Suppressor macrophage (primary cell): Measurements from ENCODE around the gene TRIO.

Experiments used
- DNase-seq, 4 experiments: peaks; one replicate each; pipeline ENCODE4 v3.0.0-alpha.2; 2020 to 2022

Gene TRIO

DNA sequence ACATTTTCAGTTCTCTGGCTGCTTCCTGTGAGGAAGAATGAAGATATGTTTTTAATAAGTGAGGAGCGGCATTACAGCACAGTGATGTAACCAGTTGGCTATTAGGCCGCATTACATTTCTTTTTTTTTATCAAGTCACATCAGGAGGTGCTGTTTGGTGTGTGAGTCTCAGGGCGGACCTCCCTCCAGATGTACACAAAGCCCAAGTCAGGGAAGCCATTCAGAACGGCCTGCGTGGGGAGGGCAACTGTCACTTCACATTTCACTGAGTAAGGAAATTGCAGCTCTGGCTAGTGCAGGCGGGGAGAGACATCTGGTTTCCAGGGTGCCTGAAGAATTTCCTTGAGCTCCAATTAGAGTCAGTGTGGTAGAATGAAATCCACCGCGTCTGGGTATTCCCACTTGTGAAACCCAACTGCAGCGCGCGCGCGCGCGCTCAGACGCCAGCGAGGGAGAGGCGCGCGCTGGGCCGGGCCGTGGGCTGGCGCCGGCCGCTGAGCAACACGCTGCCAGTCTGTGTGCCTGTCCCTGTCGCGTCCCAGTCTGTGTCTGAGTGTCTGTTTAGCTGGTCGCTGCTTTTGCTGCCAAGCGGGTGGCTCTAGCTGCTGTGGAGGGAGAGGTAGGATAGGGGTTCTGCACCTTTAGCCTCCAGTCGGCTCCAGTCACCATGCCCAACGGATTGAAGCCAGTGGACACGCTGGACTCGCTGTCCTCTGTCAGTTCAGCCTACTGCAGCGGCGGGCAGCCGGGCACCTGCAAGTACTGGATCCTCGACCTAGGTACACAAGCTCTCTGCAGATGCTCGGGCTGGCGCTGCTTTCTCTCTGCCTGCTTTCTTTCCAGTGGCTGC lies 297.7 kb downstream of the TRIO start:
- DNase-seq: no peak

DNA sequence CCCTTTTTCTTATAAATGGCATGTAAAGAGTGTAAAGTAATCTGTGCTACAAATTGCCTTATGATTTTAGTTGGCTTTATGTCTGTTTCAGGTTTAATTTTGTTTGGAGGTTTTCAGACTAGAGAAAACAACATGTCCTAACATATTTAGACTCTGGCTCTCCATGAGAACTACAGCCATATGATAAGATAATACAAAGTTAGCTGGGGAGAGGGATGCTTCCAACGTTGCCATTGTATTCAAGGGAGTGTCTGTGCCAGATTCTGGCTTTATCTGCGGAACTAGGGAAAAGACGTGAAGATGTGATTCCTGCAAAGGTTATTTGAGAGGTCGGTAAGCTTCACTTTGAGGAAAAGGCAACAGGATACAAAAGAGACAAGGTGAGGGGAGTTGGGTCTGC lies 298.5 kb downstream of the TRIO start:
- DNase-seq: no peak

DNA sequence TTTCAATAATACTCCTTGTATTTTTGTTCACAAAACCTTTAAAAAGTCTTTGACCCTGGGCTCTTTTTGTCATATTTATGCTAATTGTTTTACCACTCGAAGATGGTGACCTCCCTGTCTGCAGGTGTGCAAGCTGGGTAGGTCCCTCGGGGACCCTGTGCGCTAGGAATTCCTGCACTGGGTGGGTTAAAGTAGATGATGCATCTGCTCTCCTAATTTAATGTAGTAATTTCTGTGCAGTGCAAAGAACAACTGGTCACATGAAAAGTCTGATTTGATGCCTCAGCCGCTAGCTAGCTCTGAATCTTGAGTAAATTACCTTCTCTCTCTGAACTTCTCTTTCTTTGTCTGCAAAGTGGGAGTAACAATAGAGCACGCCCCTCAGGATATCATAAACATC lies 299.4 kb downstream of the TRIO start:
- no peak for DNase-seq

DNA sequence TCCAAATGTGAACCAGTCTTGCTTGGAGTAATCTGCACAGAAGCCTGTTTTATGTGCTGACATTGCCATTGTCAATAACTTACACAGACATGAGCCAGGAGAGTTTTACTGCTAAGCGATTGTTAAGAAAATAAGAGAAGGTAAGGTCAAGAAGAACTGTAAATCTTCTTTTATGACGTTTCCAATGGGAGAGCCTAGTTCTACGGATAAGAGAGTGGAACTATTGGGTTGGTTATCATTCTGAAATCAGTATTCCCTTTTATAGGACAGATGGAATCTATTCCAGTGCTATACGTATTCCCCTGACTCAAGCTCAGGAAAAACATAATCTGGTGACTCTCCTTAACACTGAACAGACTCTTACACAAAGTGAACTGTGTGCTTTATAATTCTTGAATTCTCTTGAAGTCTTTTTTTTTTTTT lies 300.5 kb downstream of the TRIO start:
- DNase-seq: no peak

DNA sequence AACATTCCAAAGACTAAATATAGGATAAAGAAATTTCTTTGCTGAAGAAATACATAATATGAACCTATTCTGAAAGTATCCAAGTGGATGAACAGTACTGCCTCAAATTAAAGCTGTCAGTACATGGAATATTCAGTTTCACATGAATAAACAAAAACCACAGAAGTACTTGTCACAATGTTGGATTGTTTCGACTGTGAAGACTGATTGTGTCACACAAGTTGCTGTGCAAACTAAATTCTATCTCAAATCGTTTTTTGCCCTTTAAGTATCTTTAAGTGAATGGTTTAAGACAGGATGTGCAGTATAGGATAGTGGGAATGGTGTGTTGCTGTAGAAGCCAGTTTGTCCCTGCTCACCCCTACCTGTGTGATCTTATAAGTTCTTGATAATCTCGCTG lies 301.0 kb downstream of the TRIO start:
- DNase-seq: no peak

DNA sequence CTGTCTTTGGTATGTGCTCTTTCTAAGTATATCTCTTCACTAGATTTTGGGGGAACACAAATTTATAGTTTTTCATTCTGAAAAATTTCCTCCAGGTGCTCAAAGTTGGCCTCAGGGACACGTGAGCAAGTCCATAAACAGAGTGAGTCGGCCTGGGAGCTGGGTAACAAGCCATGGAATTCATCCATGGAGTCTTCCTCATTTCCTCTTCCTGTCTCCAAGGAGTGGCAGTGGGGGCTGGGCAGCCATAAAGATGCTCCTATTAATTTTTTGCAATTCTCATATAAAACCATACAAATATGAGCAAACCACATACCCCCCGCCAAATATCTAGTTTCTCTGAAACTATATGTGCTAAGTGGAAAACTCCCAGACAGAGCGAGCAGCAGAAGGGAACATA lies 301.9 kb downstream of the TRIO start:
- DNase-seq: no peak

DNA sequence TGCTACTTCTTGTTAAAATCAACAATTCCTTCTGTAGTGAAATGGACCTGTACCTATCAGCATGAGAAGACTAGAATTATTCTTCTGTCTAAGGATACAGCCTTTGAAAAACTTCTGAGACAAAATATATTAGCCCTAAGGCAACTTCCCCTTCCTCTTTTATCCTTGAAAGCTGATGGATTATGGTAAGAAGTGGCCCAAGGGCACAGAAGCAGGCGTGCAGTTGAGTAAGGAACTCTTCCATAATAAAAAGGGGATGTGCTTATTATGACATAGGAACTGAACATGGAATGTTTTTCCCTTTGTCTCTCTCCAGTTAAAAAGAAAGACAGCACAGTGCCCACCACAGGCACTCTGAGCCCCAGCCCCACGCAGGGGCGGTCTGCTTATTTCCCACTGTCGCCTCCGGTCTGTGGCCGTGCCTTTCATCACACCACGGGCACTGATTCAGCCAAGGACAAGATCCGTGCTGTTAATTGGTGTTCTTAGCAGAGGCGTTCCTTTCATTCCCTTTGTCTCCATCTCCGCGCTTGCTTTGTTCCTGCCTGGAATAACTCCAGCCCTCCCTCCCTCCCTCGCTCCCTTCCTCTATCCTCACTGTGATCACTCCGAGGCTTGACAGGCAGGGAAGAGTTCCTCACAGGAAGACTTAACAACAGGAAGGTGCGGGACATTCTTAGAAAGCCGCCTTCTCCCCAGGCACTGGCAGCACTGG lies 302.6 kb downstream of the TRIO start:
- peak; percentile 47 to 74 (median 66) for DNase-seq

DNA sequence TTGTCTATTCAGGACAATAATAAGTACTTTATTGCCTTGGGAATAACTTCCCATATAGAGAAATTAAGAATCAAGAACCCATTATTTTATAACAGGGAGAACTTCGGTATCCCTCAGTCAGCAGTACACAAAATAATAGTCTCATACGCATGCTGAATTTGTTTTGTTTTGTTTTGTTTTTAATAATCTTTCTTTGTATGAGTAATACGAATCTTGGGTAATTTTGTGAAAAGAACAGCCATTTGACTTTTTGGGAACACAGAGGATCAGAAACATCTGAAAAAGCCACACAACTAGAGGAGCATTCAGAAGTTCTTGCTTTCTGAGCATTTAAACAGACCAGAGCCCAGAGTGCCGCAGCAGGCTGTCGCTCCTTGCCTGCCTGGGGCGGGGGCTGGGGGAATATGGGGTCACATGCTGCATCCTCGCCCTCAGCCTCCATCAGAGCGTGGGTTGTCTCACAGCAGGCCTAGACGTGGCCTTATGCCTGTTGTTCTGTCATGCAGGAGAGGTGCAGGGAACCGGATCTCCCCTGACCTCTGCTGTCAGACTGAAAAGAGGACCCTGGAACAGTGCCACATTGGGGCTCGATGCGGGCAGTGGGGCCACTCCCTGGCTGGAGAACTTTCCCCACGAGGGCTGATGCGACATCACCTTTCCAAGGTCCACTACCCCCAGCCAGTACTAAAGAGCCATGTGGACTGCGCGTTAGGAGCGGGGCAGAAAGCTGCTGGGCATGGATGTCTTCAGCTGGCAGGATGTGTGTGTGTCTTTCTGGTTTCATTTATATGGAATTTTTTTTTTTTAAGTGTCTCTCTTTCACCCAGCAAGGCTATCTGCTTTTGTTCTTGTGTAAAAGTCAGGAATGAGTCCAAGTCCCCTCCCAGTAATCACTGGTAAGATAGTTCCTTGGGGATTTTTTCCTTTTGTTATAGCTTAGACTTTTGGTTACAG lies 305.1 kb downstream of the TRIO start:
- no peak for DNase-seq

DNA sequence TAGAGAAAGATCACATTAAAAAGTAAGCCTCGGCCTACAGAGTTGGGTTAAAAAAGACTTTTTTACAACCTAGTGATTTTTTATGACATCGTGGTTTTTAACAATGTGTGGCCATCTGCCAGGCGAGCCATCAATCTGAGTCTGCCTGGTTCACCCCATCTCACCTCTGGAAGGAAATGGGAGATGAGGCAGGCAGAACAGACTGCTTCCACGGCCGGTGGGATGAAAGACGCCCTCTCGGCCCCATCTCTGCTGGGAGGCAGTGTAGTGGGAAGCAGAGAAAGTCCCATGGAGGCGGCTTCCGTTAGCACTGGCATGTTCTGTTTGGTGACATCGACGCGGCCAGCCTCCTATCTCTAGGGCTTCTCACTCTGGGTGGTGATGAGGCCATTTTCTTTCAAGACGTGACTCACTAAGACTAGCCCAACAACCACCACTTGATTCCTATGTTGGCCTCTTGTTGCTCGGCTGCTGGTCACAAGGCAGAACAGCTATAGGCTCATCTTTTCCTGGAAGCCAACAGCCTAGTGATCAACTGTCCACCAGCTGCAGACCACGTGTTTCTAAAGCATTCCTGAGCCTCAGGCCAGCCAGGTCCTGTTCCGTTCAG lies 306.0 kb downstream of the TRIO start:
- DNase-seq: no peak

DNA sequence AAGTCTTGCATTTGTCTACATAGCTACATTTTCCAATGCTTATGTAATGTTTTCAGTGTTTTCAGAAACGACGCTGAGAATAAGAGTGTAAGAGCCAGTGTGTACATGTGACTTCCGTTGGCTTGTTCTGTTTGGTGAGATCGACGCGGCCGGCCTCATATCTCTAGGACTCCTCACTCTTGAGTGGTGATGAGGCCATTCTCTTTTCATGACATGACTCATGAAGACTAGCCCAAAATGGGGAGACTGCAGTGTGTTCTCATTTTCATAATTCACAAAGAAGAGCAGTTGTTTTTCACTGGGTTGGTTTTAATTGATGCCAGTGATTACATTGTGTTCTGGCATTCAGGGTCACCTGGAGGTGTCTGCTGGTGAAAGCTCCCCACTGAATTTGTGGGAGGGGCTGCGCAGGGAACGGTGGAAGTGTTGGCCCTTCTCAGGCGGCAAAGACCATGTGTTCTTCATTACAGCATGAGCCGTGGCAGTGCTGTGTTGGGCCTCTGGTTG lies 306.9 kb downstream of the TRIO start:
- no peak for DNase-seq

DNA sequence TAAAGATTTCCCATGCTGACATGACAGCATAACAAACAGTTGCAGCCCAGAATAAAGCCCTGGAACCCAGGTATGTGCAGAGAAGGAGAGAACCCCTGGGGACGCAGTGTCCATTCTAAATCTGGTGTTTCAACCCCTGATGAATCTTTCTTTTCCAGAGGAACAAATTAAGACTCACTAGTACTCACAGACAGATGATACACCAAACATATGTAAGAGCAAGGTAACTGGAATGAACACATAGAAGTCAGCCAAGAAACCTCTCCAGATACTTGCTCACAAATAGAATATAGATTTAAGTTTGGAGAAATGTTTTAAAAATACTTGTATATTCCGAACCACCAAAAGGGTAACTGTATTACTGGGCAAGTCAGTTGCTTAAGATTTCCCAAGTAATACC lies 307.6 kb downstream of the TRIO start:
- DNase-seq: no peak

DNA sequence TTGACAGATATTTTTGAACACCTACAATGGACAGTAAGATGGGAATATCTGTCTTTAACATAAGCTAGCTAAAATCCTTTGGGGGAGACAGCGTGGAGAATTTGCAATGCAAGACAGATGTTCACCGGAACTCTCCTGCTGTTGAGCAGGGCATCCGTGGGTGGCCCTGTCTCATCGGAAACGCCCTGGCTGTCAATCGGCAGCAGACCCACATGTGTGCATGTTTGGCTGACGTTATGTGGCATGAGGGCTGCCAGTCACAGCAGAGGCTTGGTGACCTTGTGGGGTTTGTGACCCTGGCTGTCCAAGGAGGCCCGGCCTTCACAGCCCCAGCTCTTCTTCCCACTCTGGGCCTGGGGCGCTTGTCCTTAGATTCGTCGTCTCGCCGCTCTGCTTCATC lies 308.7 kb downstream of the TRIO start:
- DNase-seq: no peak

DNA sequence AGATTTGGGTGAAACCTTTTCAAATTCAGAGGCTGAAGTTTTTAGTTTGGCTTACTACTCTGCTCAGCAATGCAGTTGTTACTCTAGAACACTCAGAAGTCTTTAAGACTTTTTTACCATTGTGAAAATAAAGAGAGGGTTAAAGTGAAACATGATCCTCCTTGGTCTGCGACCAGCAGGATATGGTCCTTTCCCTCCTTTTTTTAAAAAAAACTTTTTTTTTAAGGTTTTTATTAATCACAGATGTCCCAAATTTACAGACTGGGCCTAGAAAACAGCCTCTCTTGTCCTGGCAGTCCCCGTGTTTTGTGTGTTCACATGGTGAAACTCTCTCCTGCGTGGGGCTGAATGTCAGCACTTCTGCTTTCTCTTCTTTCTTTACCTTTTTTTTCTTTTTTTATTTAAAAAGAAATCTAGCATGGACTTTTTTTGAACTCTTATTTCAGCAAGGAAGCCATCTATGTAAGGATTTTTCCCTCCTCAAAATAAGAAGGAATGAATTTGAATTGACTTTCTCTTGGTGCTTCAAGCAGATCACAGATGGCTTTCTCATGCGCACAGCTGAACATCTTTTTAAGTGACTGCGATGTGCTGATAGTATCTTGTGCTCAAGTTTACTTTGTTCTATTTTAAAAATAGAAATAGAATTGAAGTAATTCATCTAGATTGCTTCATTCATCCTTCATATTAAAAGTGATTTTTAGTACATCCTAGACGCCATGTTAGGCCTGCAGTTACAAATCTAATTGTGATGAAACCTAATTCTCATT lies 309.7 kb downstream of the TRIO start:
- no peak for DNase-seq

DNA sequence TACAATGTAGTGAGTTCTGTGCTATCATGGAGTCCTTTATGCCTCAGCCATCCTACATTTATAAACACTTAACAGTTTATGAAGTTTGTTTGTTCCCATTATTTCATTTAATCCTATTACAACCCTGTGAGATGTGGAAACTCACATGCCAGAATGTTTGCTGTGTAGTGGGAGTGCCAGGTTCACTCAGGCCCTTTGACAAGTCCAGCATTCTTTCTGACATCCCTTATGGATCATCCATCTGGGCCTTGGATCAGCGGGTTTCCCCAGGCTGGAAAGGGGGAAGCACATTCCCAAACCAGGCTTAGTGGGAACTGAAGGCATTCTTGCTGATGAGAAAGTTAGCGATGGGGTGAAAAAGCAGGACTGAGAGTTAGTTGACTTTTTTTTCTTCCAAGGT lies 310.3 kb downstream of the TRIO start:
- no peak for DNase-seq

DNA sequence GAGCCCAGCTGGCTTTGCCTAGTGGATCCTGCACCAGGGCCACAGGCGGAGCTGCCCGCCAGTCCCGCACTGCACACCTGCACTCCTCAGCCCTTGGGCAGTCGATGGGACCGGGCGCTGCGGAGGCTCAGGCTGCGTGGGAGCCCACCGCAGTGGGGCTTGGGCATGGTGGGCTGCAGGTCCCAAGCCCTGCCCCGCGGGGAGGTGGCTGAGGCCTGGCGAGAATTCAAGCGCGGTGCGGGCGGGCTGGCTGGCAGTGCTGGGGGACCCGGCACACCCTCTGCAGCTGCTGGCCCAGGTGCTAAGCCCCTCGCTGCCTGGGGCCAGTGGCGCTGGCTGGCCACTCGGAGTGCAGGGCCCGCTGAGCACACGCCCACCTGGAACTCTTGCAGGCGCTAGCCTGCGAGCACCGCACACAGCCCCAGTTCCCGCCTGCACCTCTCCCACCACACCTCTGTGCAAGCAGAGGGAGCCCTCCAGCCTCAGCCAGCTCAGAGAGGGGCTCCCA lies 312.7 kb downstream of the TRIO start:
- DNase-seq: no peak

DNA sequence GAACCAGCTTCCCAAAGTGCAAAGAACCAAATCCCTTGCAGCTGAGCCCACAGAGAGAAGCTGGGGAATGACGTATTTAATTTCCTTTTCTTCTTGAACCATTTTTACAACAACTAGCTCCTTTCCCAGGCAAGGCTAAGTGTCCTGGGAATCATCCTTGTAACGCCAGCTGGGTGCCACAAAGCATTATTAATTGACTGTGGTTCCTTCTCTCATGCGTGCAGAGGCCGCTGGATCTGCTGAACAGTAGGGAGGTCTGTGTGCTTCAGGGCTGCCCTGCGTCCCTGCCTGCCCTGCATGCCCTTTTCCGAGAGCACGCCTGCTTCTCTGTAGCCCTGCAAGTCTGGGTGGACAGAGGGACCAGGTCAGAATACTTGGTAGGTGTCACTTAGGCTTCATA lies 314.3 kb downstream of the TRIO start:
- no peak for DNase-seq

DNA sequence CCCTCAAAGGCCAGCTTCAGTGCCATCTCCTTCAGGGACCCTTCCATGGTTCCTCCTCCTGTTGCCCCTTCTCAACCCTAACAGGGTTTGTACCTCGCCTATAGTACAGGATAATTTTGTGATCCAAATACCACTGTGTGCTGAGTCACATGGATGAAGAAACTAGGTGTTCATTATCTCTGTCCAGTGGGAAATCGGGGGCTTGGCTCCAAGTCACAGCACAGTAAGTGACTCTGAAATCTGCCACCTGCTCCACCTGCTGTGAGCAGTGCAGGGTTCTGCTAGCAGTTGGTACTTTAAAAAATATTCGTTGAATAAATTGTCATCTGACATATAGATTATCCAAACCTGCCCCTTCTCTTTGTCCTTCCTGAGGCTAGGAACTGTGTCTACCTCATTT lies 315.3 kb downstream of the TRIO start:
- DNase-seq: no peak

DNA sequence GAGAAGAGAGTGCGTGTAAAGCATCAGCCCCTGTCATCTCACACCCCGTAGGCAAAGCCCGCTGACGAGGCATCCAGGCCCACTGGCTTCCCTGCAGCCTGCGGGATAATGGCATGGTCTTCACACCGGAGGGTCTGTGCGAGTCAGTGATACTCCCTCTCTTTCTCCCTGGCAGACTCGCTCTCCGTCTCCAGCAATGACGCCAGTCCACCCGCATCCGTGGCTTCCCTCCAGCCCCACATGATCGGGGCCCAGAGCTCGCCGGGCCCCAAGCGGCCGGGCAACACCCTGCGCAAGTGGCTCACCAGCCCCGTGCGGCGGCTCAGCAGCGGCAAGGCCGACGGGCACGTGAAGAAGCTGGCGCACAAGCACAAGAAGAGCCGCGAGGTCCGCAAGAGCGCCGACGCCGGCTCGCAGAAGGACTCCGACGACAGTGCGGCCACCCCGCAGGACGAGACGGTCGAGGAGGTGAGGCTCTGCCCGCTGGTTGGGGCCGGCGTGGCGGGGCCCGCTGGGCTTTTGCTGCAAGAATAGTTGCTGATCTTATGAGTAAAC lies 317.8 kb downstream of the TRIO start:
- no peak for DNase-seq

DNA sequence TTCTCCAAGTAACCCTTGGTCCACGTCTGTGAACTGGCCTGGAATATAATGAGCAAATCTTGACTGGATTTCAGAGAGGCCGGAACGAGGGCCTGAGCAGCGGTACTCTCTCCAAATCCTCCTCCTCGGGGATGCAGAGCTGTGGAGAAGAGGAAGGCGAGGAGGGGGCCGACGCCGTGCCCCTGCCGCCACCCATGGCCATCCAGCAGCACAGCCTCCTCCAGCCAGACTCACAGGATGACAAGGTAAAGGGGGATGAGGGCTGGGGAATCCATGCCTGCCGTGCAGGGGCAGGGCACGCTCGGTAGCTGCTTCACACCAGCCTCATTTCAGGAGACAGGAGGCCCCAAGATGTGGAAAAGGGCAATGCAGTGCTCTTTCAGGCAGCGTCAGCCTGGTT lies 319.5 kb downstream of the TRIO start:
- no peak for DNase-seq

DNA sequence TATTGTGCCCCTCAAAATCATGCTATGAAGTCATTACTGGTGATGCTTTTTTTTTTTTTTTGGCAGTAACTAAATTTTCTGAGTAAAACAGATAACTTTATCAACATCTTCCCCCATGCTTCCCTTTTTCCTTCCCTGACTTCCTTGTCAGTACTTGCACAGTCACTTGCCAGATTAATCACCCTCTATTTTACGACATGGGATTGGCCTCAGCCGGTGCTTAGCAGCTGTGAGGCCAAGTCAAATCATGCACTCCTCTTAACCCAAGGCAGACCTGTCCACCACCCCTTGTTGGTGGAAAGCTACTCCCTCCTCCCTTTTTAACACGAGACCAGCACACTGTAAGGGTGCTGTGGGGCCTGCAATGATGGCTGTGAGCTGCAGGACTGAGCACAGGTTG lies 320.5 kb downstream of the TRIO start:
- DNase-seq: peak; percentile 64 to 85 (median 74)

DNA sequence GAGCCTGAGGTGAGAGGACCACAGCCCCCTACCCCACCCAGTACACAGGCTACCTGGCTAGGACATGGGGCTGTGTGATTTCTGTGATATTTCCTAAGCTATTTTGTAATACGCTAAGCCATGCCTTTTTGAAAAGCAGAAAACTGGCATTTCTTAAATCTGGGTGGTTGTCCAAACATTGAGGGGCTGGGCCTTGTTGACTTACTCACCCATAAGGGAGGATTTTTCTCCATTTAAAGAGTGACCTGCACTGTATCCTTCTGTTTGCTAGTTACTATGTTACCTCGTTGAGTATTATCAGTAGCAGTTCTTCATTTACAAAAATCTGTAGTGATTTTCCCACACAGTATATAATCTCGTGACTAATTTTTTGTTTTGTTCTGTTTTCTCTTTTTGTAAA lies 321.0 kb downstream of the TRIO start:
- peak; percentile 15 to 36 (median 20) for DNase-seq
